ENCODE data around the gene PDE6A. TPM values are rescaled to one million over a fixed set of nuclear protein-coding genes. Genes with fewer than 3 reads are reported as not detected.

PDE6A gene
- total and polyA plus RNA-seq, 2 donors from 2014 or later: 0.03 TPM; not detected in 1

DNA sequence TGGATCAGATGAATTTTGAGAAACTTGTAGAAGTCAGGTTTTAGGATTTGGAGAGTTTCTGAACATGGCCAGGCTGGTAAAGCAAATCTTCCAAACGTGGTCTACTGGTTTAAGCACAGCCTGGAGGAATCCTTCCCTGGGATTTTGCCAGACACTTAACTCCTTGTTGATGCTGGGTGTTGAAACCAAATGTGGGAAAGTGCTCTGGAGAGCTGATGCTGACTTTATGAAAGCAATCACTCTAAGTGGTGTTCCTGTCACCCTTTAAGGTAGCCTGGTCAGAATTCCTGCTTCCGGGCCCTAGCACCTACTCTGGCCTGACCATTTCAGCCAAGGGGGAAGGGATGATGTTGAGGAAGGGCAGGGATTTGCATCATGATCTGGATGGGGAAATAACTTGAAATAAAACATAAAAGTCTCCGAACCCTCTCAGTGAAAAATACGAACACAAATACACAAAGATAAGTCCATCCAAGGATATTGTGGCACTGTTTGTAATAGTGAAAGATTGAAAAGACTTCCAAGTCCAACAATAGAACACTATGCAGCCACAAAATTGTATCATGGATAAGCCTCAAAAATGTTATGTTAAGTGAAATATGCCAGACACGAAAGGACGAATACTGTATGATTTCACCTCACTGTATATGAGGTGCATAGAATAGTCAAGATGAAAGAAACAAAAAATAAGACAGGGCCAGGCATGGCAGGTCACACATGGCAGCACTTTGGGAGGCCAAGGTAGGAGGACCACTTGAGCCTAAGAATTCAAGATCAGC lies 57.7 kb downstream of the PDE6A start:
- Histone ChIP-seq H3K27me3 (ENCODE audit: control insufficient read depth, insufficient read depth, low read length) (no peaks in the 10 kb centered on the region), H3K9me3 (ENCODE audit: control insufficient read depth in 2 of 3, insufficient read depth in 1 of 3, low read length in 3 of 3) (no peaks in the 10 kb centered on the region), H3K4me1 (ENCODE audit: control insufficient read depth in 2 of 3, insufficient read depth in 2 of 3, low read depth in 1 of 3, low read length in 3 of 3) (no peaks in the 10 kb centered on the region), H3K4me3 (ENCODE audit: low read length in 3 of 3) (no peak overlapping the region), H3K27ac (ENCODE audit: low read depth in 2 of 2, low read length in 2 of 2) (no peak overlapping the region), H3K36me3 (ENCODE audit: control insufficient read depth in 2 of 3, insufficient read depth in 3 of 3, low read length in 3 of 3) (no peaks in the 10 kb centered on the region), H3K9ac (ENCODE audit: low read length in 3 of 3) (no peak overlapping the region)
- no peak for DNase-seq
- no peak for TF ChIP-seq CTCF (IDR thresholded peaks at IDR 0.05; ENCODE audit: borderline replicate concordance, extremely low read depth, insufficient read depth)
- intact Hi-C loops (cut with DNase I): no loop called here
- no peak for FAIRE-seq

DNA sequence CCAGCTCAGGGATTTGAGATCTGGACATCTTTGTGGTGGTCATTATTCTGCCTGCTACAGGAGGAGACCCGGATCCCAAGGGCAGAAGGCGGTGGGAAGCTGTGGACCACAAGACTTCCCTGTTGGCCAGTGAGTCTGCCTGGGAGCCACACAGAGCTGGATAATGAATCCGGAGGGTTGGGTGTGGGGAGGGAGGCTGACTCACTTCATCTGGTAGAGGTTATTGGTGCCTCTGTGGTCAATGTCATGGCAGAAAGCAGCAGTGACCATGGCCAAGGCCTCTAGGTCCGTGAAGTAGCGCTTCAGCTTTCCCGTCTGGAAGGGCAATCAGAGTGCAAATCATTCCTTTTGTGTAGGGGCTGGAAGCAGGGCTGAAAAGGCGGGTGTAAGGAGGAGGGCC lies 58.5 kb downstream of the PDE6A start:
- Histone ChIP-seq H3K4me1 (ENCODE audit: control insufficient read depth in 2 of 3, insufficient read depth in 2 of 3, low read depth in 1 of 3, low read length in 3 of 3) (no peaks in the 10 kb centered on the region), H3K36me3 (ENCODE audit: control insufficient read depth in 2 of 3, insufficient read depth in 3 of 3, low read length in 3 of 3) (no peaks in the 10 kb centered on the region), H3K9me3 (ENCODE audit: control insufficient read depth in 2 of 3, insufficient read depth in 1 of 3, low read length in 3 of 3) (no peaks in the 10 kb centered on the region), H3K27me3 (ENCODE audit: control insufficient read depth, insufficient read depth, low read length) (no peaks in the 10 kb centered on the region), H3K9ac (ENCODE audit: low read length in 3 of 3) (no peak overlapping the region), H3K27ac (ENCODE audit: low read depth in 2 of 2, low read length in 2 of 2) (no peak overlapping the region), H3K4me3 (ENCODE audit: low read length in 3 of 3) (no peak overlapping the region)
- intact Hi-C loops (cut with DNase I): no loop called here
- no peak for DNase-seq
- no peak for FAIRE-seq
- no peak for TF ChIP-seq CTCF (IDR thresholded peaks at IDR 0.05; ENCODE audit: borderline replicate concordance, extremely low read depth, insufficient read depth)

GRCh38 chr5:149885513-149885912 lies 59.1 kb downstream of the PDE6A start:
- Histone ChIP-seq H3K36me3 (ENCODE audit: control insufficient read depth in 2 of 3, insufficient read depth in 3 of 3, low read length in 3 of 3) (no peaks in the 10 kb centered on the region), H3K27ac (ENCODE audit: low read depth in 2 of 2, low read length in 2 of 2) (no peak overlapping the region), H3K4me3 (ENCODE audit: low read length in 3 of 3) (no peak overlapping the region), H3K27me3 (ENCODE audit: control insufficient read depth, insufficient read depth, low read length) (no peaks in the 10 kb centered on the region), H3K9me3 (ENCODE audit: control insufficient read depth in 2 of 3, insufficient read depth in 1 of 3, low read length in 3 of 3) (no peaks in the 10 kb centered on the region), H3K9ac (ENCODE audit: low read length in 3 of 3) (no peak overlapping the region), H3K4me1 (ENCODE audit: control insufficient read depth in 2 of 3, insufficient read depth in 2 of 3, low read depth in 1 of 3, low read length in 3 of 3) (no peaks in the 10 kb centered on the region)
- no peak for FAIRE-seq
- no peak for DNase-seq
- TF ChIP-seq CTCF (IDR thresholded peaks at IDR 0.05; ENCODE audit: borderline replicate concordance, extremely low read depth, insufficient read depth): no peak
- intact Hi-C loops (cut with DNase I): no loop called here

Data from kidney (tissue), 14 donors.